ENCODE measurements around the gene MIER2.

Gene MIER2

DNA sequence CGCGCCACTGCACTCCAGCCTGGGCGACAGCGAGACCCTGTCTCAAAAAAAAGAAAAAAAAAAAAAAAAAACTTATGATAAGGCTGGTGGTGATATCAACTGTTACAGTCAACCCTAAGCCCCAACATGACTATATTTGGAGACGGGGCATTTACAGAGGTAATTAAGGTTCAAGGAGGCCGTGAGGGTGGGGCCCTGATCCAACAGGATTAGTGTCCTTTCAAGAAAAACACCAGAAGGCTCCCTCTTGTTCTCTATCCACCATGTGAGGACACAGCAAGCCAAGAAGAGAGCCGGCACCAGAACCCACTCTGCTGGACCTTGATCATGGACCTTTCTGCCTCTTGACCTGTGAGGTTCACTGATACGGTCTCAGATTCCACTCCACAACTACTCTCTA lies 14.1 kb downstream of the MIER2 start:
- TF ChIP-seq, protein P1, sequence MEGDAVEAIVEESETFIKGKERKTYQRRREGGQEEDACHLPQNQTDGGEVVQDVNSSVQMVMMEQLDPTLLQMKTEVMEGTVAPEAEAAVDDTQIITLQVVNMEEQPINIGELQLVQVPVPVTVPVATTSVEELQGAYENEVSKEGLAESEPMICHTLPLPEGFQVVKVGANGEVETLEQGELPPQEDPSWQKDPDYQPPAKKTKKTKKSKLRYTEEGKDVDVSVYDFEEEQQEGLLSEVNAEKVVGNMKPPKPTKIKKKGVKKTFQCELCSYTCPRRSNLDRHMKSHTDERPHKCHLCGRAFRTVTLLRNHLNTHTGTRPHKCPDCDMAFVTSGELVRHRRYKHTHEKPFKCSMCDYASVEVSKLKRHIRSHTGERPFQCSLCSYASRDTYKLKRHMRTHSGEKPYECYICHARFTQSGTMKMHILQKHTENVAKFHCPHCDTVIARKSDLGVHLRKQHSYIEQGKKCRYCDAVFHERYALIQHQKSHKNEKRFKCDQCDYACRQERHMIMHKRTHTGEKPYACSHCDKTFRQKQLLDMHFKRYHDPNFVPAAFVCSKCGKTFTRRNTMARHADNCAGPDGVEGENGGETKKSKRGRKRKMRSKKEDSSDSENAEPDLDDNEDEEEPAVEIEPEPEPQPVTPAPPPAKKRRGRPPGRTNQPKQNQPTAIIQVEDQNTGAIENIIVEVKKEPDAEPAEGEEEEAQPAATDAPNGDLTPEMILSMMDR (IDR thresholded peaks at IDR 0.05), result no peak
- TF ChIP-seq ZFX (IDR thresholded peaks at IDR 0.05; ENCODE audit: borderline replicate concordance), result no peak
- H3K27ac ChIP-seq, result no peak overlapping the region

DNA sequence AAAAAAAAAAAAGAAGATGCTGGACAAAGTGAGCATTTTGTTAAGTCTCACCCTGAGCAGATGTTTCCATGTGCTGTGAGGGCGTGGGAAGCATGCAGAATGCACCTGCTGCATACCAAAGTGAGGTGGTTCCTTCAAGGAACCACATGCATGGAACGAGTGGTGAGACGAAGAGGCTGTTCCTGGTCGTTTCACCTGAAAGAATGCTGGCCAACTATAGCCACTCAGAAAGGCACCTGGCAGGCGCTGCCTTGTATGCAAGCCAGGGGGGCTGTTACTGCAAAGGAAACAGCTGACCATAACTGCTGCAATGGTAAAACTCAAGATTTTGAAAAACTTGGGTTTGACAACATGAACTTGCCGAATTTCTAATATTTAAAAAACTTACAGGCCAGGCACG lies 14.7 kb downstream of the MIER2 start:
- TF ChIP-seq, protein P1 (IDR thresholded peaks at IDR 0.05), result no peak
- no peak for TF ChIP-seq ZFX (IDR thresholded peaks at IDR 0.05; ENCODE audit: borderline replicate concordance)
- no peak overlapping the region for H3K27ac ChIP-seq

DNA sequence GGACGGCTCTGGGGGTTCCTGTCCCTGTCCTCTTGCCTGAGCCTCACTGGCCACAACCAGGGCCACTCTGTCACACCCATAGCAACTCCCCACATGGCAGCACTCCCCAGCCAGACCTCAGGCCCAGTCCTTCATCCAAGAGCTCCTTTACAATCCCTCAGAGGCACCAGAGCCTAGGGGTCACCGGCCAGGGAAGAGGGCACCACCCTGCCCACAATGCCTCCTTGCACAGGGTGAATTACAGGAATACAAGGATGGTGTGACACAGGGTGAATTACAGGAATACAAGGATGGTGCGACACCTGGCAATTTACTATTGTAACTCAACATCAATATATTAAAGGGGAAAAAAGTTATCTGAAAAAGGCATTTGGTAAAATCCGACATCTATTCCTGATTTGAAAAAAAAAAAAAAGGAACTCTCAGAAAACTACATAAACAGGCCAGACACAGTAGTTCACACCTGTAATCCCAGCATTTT lies 16.5 kb downstream of the MIER2 start:
- no peak overlapping the region for H3K27ac ChIP-seq

DNA sequence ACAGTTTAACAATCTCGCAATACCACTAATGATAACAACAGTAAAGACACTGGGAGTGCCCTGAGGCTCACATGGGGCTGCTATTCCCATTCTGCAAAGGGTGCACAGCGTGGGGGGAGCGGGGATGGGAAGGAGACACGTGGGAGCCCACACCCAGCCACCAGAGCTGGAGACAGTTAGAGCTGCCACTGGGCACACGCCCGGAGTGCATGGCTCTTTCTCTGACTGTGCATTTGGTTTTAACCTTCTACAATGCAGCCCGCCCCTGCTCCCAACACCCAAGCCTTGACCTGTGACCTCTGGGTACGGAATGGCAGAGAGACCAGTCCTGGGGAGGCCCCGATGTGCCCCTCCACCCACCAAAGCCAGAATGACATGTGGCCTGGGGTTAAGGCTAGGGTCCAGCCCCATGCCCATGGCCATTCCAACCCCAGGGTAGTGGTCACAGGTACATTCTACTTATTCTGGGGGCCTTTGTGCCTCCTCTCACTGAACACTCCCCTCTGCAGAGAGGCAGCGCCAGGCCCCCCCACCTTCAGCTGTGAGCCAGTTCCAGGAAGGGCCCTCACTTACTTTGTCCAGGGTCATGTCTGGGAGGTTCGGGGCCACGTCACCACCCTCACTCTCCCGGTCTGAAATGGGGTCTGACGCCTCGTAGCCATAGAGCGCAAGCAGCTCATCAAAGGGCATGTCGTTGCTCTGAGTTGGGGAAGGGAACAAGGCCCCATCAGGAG lies 17.1 kb downstream of the MIER2 start:
- no peak for TF ChIP-seq ZFX (IDR thresholded peaks at IDR 0.05; ENCODE audit: borderline replicate concordance)
- TF ChIP-seq, protein P1 (IDR thresholded peaks at IDR 0.05), result no peak
- no peak overlapping the region for H3K27ac ChIP-seq

More for the DNA sequence above, 16.5 kb downstream of the MIER2 start:
- TF ChIP-seq, protein P1 (IDR thresholded peaks at IDR 0.05), result no peak
- TF ChIP-seq ZFX (IDR thresholded peaks at IDR 0.05; ENCODE audit: borderline replicate concordance), result no peak

DNA sequence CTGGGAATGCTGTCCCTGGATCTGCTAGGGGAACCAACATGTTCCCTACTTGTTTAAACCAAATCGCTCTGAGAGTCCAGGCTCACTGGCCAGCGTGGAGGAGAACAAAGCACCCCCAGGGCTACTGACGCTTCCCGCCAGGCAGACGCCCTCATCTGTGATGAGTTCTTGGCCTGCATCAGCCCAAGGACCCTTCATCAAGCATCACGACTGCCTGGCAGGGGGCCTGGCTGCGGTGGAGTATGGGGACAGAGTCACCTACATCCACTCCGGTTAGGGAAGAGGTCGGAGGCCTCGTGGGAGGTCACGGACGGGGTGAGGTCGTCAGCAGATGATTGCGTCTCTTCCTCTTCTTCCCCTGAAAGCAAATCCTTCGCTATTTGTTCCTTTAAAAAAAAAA lies 17.7 kb downstream of the MIER2 start:
- H3K27ac ChIP-seq, result no peak overlapping the region
- TF ChIP-seq ZFX (IDR thresholded peaks at IDR 0.05; ENCODE audit: borderline replicate concordance), result no peak
- TF ChIP-seq, protein P1 (IDR thresholded peaks at IDR 0.05), result no peak

DNA sequence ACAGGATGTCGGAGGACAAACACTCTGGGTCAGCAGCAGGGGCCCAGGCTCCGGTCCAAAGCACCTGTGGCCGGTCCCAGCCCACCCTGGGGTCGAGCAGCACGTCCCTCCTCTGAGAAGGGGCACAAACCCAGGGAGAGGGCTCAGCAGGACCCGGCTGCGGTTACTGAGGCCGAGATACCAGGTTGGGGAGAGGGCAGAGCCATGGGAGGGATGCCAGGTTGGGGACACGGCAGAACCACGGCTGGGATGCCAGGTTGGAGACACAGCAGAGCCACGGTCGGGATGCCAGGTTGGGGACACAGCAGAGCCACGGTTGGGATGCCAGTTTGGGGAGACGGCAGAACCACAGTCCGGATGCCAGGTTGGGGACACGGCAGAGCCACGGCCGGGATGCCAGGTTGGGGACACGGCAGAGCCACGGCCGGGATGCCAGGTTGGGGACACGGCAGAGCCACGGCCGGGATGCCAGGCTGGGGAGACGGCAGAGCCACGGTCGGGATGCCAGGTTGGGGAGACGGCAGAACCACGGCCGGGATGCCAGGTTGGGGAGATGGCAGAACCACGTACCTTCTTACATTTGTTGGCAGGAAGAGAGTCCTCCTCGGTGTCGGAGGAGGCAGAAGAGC lies 18.5 kb downstream of the MIER2 start:
- TF ChIP-seq, protein P1 (IDR thresholded peaks at IDR 0.05), result no peak
- no peak for TF ChIP-seq ZFX (IDR thresholded peaks at IDR 0.05; ENCODE audit: borderline replicate concordance)
- no peak overlapping the region for H3K27ac ChIP-seq

Measured in 22Rv1 (cell line).